Measurements from ENCODE around the gene PPCDC. TPM values are rescaled to one million over a fixed set of nuclear protein-coding genes. Genes with fewer than 3 reads are reported as not detected.

PPCDC gene
- total and polyA plus RNA-seq, 10 of the 15 experiments (the other 5 are each of a cell fraction or from before 2014, with no cell fraction given): 32.5 to 135 (median 55.0) TPM

DNA sequence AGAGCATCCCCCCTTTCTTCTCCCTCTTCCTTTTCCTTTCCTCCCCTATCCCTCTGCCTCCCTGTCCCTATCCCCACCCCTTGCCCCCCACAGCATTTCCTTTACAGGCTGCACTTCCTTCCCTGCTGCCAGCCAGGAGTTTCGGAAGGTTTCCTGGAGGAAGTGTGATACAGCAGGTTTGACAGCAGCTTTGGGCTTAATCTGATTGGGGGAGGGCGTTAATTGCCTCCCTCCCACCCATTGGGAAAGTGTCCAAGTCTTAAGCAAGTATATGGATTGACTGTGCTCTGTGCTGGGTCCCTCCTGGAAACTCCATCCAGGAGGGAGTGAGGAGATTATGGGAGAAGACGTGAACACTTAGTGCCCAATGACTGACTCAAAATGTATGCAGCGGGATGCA, 26.2 kb upstream of the PPCDC start (continued):
- TF ChIP-seq BMI1 (IDR thresholded peaks at IDR 0.05; ENCODE audit: borderline replicate concordance): no peak

GRCh38 chr15:74997543-74997942, 25.8 kb upstream of the PPCDC start:
- no TSS peak for BruUV-seq (replicated peaks)
- Histone ChIP-seq H2AFZ (ENCODE audit: control insufficient read depth, low read depth, low read length) (no peak overlapping the region), H3K36me3 (ENCODE audit: control insufficient read depth in 2 of 2, insufficient read depth in 2 of 2, low read length in 1 of 2) (no peaks in the 10 kb centered on the region), H3K27ac (ENCODE audit: control insufficient read depth, insufficient read depth) (no peak overlapping the region), H3K4me1 (ENCODE audit: control insufficient read depth, insufficient read depth, low read length) (peaks cover 3% of the 10 kb centered on the region; the same call in 1 of the 2 replicates), H3K9ac (ENCODE audit: control insufficient read depth, insufficient read depth, low read length) (no peak overlapping the region), H3K4me3 (no peak overlapping the region), H4K20me1 (ENCODE audit: control insufficient read depth, insufficient read depth) (no peaks in the 10 kb centered on the region), H3K4me2 (ENCODE audit: control insufficient read depth, insufficient read depth) (no peak overlapping the region), H3K9me3 (replicated peaks; ENCODE audit: control insufficient read depth, insufficient read depth, low read length) (no peaks in the 10 kb centered on the region), H3K79me2 (ENCODE audit: control insufficient read depth, insufficient read depth, low read length) (no peaks in the 10 kb centered on the region), H3K27me3 (replicated peaks in 1 of 2; ENCODE audit: control insufficient read depth in 2 of 2, insufficient read depth in 2 of 2, low read length in 1 of 2) (no peaks in the 10 kb centered on the region; a peak in 1 of 4 replicates)
- 44% methylated on average over 2 of the region's 2 CpGs for WGBS (ENCODE audit: insufficient coverage, insufficient replicate concordance, low lambda C conversion rate, missing lambda C conversion rate)
- in situ Hi-C loops (cut with MboI): no loop called here
- ChIA-PET RAD21 (ENCODE audit: unreplicated experiment) (interaction anchor here (0.6 kb wide), 1 partner anchor 20 kb away, joined by 3 read pairs; no protein-coding TSS in a partner anchor), POLR2A (no interaction called here), SMC1A (ENCODE audit: uncharacterized antibody, unreplicated experiment) (interaction anchor here (1.0 kb wide), 1 partner anchor 10 kb away, joined by 5 read pairs; no protein-coding TSS in a partner anchor), CTCF (no interaction called here)
- FAIRE-seq: no peak
- DNase-seq (ENCODE audit: low read depth, low spot score): no peak
- TF ChIP-seq TBL1XR1 (IDR thresholded peaks at IDR 0.05; ENCODE audit: low read depth, low read length) (no peak), SMAD1 (IDR thresholded peaks at IDR 0.05; ENCODE audit: low read depth, partially characterized antibody) (no peak), MYC (IDR thresholded peaks at IDR 0.05; ENCODE audit: insufficient read depth, insufficient read length, insufficient replicate concordance, low read length, severe bottlenecking) (no peak), NRF1 (conservative IDR thresholded peaks at IDR 0.05; ENCODE audit: low read depth, low read length) (no peak), WRNIP1 (IDR thresholded peaks at IDR 0.05; ENCODE audit: borderline replicate concordance, low read depth, low read length) (no peak), YY1 (IDR thresholded peaks at IDR 0.05; ENCODE audit: low read depth, low read length) (no peak), ZNF274 (IDR thresholded peaks at IDR 0.05; ENCODE audit: insufficient read depth, insufficient read length) (no peak), NFYA (IDR thresholded peaks at IDR 0.05; ENCODE audit: borderline replicate concordance, low read depth, low read length) (no peak), CREB1 (IDR thresholded peaks at IDR 0.05; ENCODE audit: low read depth) (no peak), RAD21 (IDR thresholded peaks at IDR 0.05; ENCODE audit: insufficient read depth, low read depth, low read length) (no peak), MYB (IDR thresholded peaks at IDR 0.05; ENCODE audit: borderline replicate concordance, low read depth, low read length) (no peak), HDGF (IDR thresholded peaks at IDR 0.05) (no peak), RFX5 (IDR thresholded peaks at IDR 0.05; ENCODE audit: low read depth, low read length) (no peak)
- TF ChIP-seq, protein P1, sequence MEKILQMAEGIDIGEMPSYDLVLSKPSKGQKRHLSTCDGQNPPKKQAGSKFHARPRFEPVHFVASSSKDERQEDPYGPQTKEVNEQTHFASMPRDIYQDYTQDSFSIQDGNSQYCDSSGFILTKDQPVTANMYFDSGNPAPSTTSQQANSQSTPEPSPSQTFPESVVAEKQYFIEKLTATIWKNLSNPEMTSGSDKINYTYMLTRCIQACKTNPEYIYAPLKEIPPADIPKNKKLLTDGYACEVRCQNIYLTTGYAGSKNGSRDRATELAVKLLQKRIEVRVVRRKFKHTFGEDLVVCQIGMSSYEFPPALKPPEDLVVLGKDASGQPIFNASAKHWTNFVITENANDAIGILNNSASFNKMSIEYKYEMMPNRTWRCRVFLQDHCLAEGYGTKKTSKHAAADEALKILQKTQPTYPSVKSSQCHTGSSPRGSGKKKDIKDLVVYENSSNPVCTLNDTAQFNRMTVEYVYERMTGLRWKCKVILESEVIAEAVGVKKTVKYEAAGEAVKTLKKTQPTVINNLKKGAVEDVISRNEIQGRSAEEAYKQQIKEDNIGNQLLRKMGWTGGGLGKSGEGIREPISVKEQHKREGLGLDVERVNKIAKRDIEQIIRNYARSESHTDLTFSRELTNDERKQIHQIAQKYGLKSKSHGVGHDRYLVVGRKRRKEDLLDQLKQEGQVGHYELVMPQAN (conservative IDR thresholded peaks at IDR 0.05): no peak
- TF ChIP-seq, protein P2, sequence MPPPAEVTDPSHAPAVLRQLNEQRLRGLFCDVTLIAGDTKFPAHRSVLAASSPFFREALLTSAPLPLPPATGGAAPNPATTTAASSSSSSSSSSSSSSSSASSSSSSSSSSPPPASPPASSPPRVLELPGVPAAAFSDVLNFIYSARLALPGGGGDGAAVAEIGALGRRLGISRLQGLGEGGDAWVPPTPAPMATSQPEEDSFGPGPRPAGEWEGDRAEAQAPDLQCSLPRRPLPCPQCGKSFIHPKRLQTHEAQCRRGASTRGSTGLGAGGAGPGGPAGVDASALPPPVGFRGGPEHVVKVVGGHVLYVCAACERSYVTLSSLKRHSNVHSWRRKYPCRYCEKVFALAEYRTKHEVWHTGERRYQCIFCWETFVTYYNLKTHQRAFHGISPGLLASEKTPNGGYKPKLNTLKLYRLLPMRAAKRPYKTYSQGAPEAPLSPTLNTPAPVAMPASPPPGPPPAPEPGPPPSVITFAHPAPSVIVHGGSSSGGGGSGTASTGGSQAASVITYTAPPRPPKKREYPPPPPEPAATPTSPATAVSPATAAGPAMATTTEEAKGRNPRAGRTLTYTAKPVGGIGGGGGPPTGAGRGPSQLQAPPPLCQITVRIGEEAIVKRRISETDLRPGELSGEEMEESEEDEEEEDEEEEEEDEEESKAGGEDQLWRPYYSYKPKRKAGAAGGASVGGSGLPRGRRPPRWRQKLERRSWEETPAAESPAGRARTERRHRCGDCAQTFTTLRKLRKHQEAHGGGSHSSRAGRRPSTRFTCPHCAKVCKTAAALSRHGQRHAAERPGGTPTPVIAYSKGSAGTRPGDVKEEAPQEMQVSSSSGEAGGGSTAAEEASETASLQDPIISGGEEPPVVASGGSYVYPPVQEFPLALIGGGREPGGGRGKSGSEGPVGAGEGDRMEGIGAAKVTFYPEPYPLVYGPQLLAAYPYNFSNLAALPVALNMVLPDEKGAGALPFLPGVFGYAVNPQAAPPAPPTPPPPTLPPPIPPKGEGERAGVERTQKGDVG (CRISPR knock-in tag; IDR thresholded peaks at IDR 0.05): no peak
- TF ChIP-seq, protein P3, sequence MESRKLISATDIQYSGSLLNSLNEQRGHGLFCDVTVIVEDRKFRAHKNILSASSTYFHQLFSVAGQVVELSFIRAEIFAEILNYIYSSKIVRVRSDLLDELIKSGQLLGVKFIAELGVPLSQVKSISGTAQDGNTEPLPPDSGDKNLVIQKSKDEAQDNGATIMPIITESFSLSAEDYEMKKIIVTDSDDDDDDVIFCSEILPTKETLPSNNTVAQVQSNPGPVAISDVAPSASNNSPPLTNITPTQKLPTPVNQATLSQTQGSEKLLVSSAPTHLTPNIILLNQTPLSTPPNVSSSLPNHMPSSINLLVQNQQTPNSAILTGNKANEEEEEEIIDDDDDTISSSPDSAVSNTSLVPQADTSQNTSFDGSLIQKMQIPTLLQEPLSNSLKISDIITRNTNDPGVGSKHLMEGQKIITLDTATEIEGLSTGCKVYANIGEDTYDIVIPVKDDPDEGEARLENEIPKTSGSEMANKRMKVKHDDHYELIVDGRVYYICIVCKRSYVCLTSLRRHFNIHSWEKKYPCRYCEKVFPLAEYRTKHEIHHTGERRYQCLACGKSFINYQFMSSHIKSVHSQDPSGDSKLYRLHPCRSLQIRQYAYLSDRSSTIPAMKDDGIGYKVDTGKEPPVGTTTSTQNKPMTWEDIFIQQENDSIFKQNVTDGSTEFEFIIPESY (IDR thresholded peaks at IDR 0.05): no peak
- ATAC-seq: no peak
- intact Hi-C loops (cut with micrococcal nuclease; ENCODE audit: unreplicated experiment): no loop called here

All from GM12878 (cell line).